K562 (cell line): ENCODE data around the gene ANK3. TPM values are rescaled to one million over a fixed set of nuclear protein-coding genes. Genes with fewer than 3 reads are reported as not detected.

ENCODE experiments used
- ATAC-seq: fragments of 200-7000 bp; cut with Tn5 transposase; 3 replicates; pipeline ENCODE4 v1.9.1; 2020; ENCODE audit warnings: moderate library complexity
- BruUV-seq: library from RNA; stranded (reverse); fragments of 400-500 nt; replicated peaks from 2 replicates; lab custom pipeline; 2021; lab: Mats Ljungman, UMichigan
- CTCF ChIA-PET: fragments of 300-600 bp; formaldehyde crosslinking; extraction: SDS; loops from one replicate; lab custom pipeline; 2021; ENCODE audit warnings: low intra/inter-chr PET ratio; lab: Yijun Ruan, JAX
- POLR2A ChIA-PET: fragments of 300-600, 350-650 bp; sonication (Branson Sonifier 250); formaldehyde crosslinking; extraction: SDS; loops from one replicate; lab custom pipeline; 2021; ENCODE audit warnings: antibody characterized with exemption, inconsistent platforms; lab: Yijun Ruan, JAX
- DNase-seq, 4 experiments: peaks; one replicate each; pipeline versions ENCODE4 v3.0.0 to v3.0.0-alpha.2; 2011 to 2018; ENCODE audit warnings: low spot score in 3 of 4, mixed read lengths in 3 of 4; ENCODE audit errors: extremely low read depth in 1 of 4
- FAIRE-seq: peaks from 2 replicates; lab custom pipeline; 2011; peaks lifted over from hg19 to GRCh38; lab: Jason Lieb, UNC
- H2AFZ ChIP-seq: 2 replicates; pipeline ENCODE4 v1.6.0; 2011; ENCODE audit warnings: low read depth, low read length, control low read depth, inconsistent platforms
- H3K27ac ChIP-seq: fragments of 200-600 bp; 3 replicates; pipeline ENCODE4 v1.8.0; 2011; ENCODE audit warnings: low read depth, mild to moderate bottlenecking, control low read depth, inconsistent platforms, low read length, moderate library complexity, mixed read lengths; ENCODE audit errors: extremely low read depth
- H3K27me3 ChIP-seq, 2 experiments: fragments of 300-600 bp in 1 of 2; 2 replicates in 1 of 2; 3 replicates in 1 of 2; pipeline versions ENCODE4 v1.6.0 to v1.8.0; 2011; ENCODE audit warnings: inconsistent platforms in 2 of 2, low read length in 2 of 2, mild to moderate bottlenecking in 1 of 2, mixed read lengths in 1 of 2, moderate library complexity in 1 of 2; ENCODE audit not compliant: control insufficient read depth in 2 of 2, insufficient read depth in 2 of 2
- H3K36me3 ChIP-seq: fragments of 300-600 bp; 3 replicates; pipeline ENCODE4 v1.8.0; 2011; ENCODE audit warnings: mild to moderate bottlenecking, low read length, inconsistent platforms; ENCODE audit not compliant: control insufficient read depth, insufficient read depth
- H3K4me1 ChIP-seq, 2 experiments: fragments of 200-600 bp in 1 of 2; replicated peaks in 1 of 2; 2 replicates in 1 of 2; 3 replicates in 1 of 2; pipeline versions ENCODE4 v1.5.1 to v1.8.0; 2011; ENCODE audit warnings: inconsistent platforms in 2 of 2, low read length in 2 of 2, mild to moderate bottlenecking in 1 of 2, mixed read lengths in 1 of 2, moderate library complexity in 1 of 2; ENCODE audit not compliant: control insufficient read depth in 2 of 2, insufficient read depth in 2 of 2
- H3K4me2 ChIP-seq: 2 replicates; pipeline ENCODE4 v1.6.1; 2011; ENCODE audit warnings: low read length, control low read depth, inconsistent platforms, mixed read lengths; ENCODE audit not compliant: insufficient read depth
- H3K4me3 ChIP-seq: fragments of 200-600 bp; sonication (generic), shearing (Covaris generic); 2 replicates; pipeline ENCODE4 v1.5.1; 2016; ENCODE audit warnings: control low read depth, inconsistent platforms
- H3K79me2 ChIP-seq: fragments of 200-600 bp; 3 replicates; pipeline ENCODE4 v1.8.0; 2011; ENCODE audit warnings: low read length, inconsistent platforms; ENCODE audit not compliant: control insufficient read depth, insufficient read depth
- H3K9ac ChIP-seq, 2 experiments: 2 replicates each; pipeline versions ENCODE4 v1.6.0 to v1.6.1; 2011; ENCODE audit warnings: low read depth in 2 of 2, low read length in 2 of 2, control low read depth in 1 of 2, inconsistent platforms in 1 of 2, mild to moderate bottlenecking in 1 of 2, mixed read lengths in 1 of 2; ENCODE audit not compliant: insufficient read depth in 1 of 2
- H3K9me1 ChIP-seq: one replicate; pipeline ENCODE4 v1.6.0; 2011; ENCODE audit warnings: inconsistent platforms, mild to moderate bottlenecking, low read length, moderate library complexity; ENCODE audit not compliant: control insufficient read depth, insufficient read depth
- H3K9me3 ChIP-seq: replicated peaks from 2 replicates; pipeline ENCODE4 v1.5.1; 2011; ENCODE audit warnings: low read depth, low read length, inconsistent platforms; ENCODE audit not compliant: control insufficient read depth, insufficient read depth
- H4K20me1 ChIP-seq: replicated peaks from 2 replicates; pipeline ENCODE4 v1.6.1; 2011; ENCODE audit warnings: low read length, inconsistent platforms, mixed read lengths; ENCODE audit not compliant: control insufficient read depth, insufficient read depth
- FOXJ3 ChIP-seq: sonication (generic); formaldehyde crosslinking; IDR thresholded peaks from 2 replicates; pipeline ENCODE4 v1.4.0; 2020; ENCODE audit warnings: mild to moderate bottlenecking, missing genetic modification reagents
- NFIX ChIP-seq: fragments of 250-450 bp; sonication (Bioruptor Pico); IDR thresholded peaks from 2 replicates; pipeline ENCODE4 v1.4.0; 2020; ENCODE audit warnings: low read depth, mild to moderate bottlenecking, moderate library complexity
- POLR2B ChIP-seq: fragments of 450-650 bp; IDR thresholded peaks from 2 replicates; pipeline ENCODE4 v1.6.1; 2018; ENCODE audit warnings: low read depth; ENCODE audit not compliant: partially characterized antibody
- ZBTB5 ChIP-seq: fragments of 450-650 bp; IDR thresholded peaks from 2 replicates; pipeline ENCODE4 v1.6.1; 2017; ENCODE audit warnings: antibody characterized with exemption
- ZBTB9 ChIP-seq: fragments of 450-650 bp; formaldehyde crosslinking; IDR thresholded peaks from 2 replicates; pipeline ENCODE4 v1.4.0; 2020; ENCODE audit warnings: mild to moderate bottlenecking, moderate library complexity
- ZNF431 ChIP-seq: sonication (generic); formaldehyde crosslinking; IDR thresholded peaks from 2 replicates; pipeline ENCODE4 v1.8.0; 2022; ENCODE audit warnings: mild to moderate bottlenecking, missing genetic modification reagents
- ZNF551 ChIP-seq: fragments of 250-450 bp; sonication (Bioruptor Pico); IDR thresholded peaks from 2 replicates; pipeline ENCODE4 v1.5.0; 2021; ENCODE audit warnings: mild to moderate bottlenecking, moderate library complexity
- ZNF561 ChIP-seq: fragments of 450-650 bp; formaldehyde crosslinking; conservative IDR thresholded peaks from 2 replicates; pipeline ENCODE4 v1.4.0; 2020; ENCODE audit warnings: mild to moderate bottlenecking, moderate library complexity
- WGBS: fragments of 100-300 bp; shearing (Covaris generic); methylation state at CpG from one replicate; pipeline ENCODE4 v1.1.6; 2016; ENCODE audit warnings: low coverage, mixed read lengths; ENCODE audit not compliant: insufficient coverage; ENCODE audit errors: missing lambda C conversion rate; 5-methylcytosine and 5-hydroxymethylcytosine counted together
- in situ Hi-C: fragments of 300-500 bp; cut with MboI; formaldehyde crosslinking; loops from 4 replicates; pipeline ENCODE4 v1.15.0; 2018; ENCODE audit warnings: inconsistent platforms, mixed read lengths
- intact Hi-C: fragments of 100-400 bp; cut with micrococcal nuclease; formaldehyde crosslinking; loops from 2 replicates; pipeline ENCODE4 v1.14.2; 2022
- polyA plus RNA-seq, 8 experiments: library from polyadenylated mRNA; depleted of rRNA in 4 of 8; stranded (reverse) in 5 of 8; unstranded in 3 of 8; fragments of >200 nt; fragmentation: Nextera tagmentation in 2 of 8; fragmentation: Illumina TruSeq in 1 of 8; extraction: Ambion mirVana in 2 of 8; extraction: Trizol in 1 of 8; gene quantifications; 2 replicates each; pipeline versions ENCODE4 v1.2.1 to v1.2.3, GENCODE V29; 2011 to 2014; ENCODE audit warnings: inconsistent platforms in 1 of 8, missing spikeins in 1 of 8
- total RNA-seq, 7 experiments: library from RNA; depleted of rRNA in 6 of 7; stranded (reverse); fragments of >200 nt in 6 of 7; fragmentation: Illumina TruSeq in 2 of 7; extraction: Trizol in 2 of 7; gene quantifications; 2 replicates each; pipeline versions ENCODE4 v1.2.1 to v1.2.3, GENCODE V29; 2011 to 2021; ENCODE audit warnings: low replicate concordance in 1 of 7

ANK3 gene
- total and polyA plus RNA-seq, 9 of the 15 experiments (the other 6 are each of a cell fraction or from before 2014, with no cell fraction given), result 10.0 to 32.3 (median 17.9) TPM

- no peak for TF ChIP-seq ZBTB5
- no peak for TF ChIP-seq POLR2B
- no peak for TF ChIP-seq FOXJ3 (CRISPR knock-in tag)
- TF ChIP-seq ZNF431 (CRISPR knock-in tag), result no peak
- no peak for TF ChIP-seq ZNF551 (CRISPR knock-in tag)
Measured at GRCh38 chr10:60086862-60087261, 302.8 kb downstream of the ANK3 start (continued).

GRCh38 chr10:60086421-60086820, 303.3 kb downstream of the ANK3 start:
- in situ Hi-C loops (no loop called here), intact Hi-C loops (no loop called here)
- H3K79me2 ChIP-seq, result no peaks in the 10 kb centered on the region
- WGBS, result 87% methylated on average over 4 of the region's 4 CpGs
- H3K4me1 ChIP-seq, result no peaks in the 10 kb centered on the region
- BruUV-seq, result no TSS peak
- POLR2A ChIA-PET, result no interaction called here
- CTCF ChIA-PET, result interaction anchor here (0.6 kb wide), 1 partner anchor 460 kb away, joined by 3 read pairs; no protein-coding TSS in a partner anchor
- H3K9me1 ChIP-seq, result no peaks in the 10 kb centered on the region
- no peak for DNase-seq
- FAIRE-seq, result no peak
- H2AFZ ChIP-seq, result no peak overlapping the region
- H3K27ac ChIP-seq, result no peak overlapping the region
- H3K36me3 ChIP-seq, result no peaks in the 10 kb centered on the region; the same call in 2 of the 3 replicates
- no peaks in the 10 kb centered on the region for H3K27me3 ChIP-seq
- H3K4me2 ChIP-seq, result no peak overlapping the region
- no peaks in the 10 kb centered on the region for H4K20me1 ChIP-seq
- no peak overlapping the region for H3K4me3 ChIP-seq
- TF ChIP-seq ZBTB9 (CRISPR knock-in tag) (no peak), NFIX (no peak), ZNF561 (no peak)
- H3K9me3 ChIP-seq, result no peaks in the 10 kb centered on the region
- ATAC-seq, result no peak
- no peak overlapping the region for H3K9ac ChIP-seq
